BJ (cell line): Measurements from ENCODE around the gene APOL4. TPM values are rescaled to one million over a fixed set of nuclear protein-coding genes. Genes with fewer than 3 reads are reported as not detected.

Experiments used
- CTCF ChIA-PET: fragments of 350-600 bp; formaldehyde crosslinking; extraction: SDS; loops from one replicate; lab custom pipeline; 2021; ENCODE audit warnings: antibody characterized with exemption, inconsistent platforms; lab: Yijun Ruan, JAX
- POLR2A ChIA-PET: fragments of 300-600 bp; sonication (Branson Sonifier 250); formaldehyde crosslinking; extraction: SDS; loops from one replicate; lab custom pipeline; 2021; ENCODE audit warnings: antibody characterized with exemption; lab: Charles Lee
- DNase-seq: peaks from one replicate; pipeline ENCODE4 v3.0.0-alpha.2; 2011; ENCODE audit warnings: low read depth
- H3K27me3 ChIP-seq: 2 replicates; pipeline ENCODE4 v1.6.0; 2011; ENCODE audit warnings: low read length; ENCODE audit not compliant: control insufficient read depth, insufficient read depth
- H3K36me3 ChIP-seq: 2 replicates; pipeline ENCODE4 v1.5.1; 2011; ENCODE audit warnings: low read length; ENCODE audit not compliant: control insufficient read depth, insufficient read depth
- H3K4me3 ChIP-seq: 2 replicates; pipeline ENCODE4 v1.5.1; 2011; ENCODE audit warnings: low read depth, mild to moderate bottlenecking, control low read depth, low read length
- CTCF ChIP-seq: IDR thresholded peaks from 2 replicates; pipeline ENCODE4 v1.5.1; 2011; ENCODE audit warnings: low read depth, mild to moderate bottlenecking, control low read depth, inconsistent platforms, low read length, moderate library complexity; ENCODE audit not compliant: insufficient read depth
- polyA plus RNA-seq: library from polyadenylated mRNA; depleted of rRNA; stranded (reverse); fragments of >200 nt; gene quantifications from 2 replicates; pipeline ENCODE4 v1.2.3, GENCODE V29; 2011

APOL4 gene
- polyA plus RNA-seq, 1 experiment = 0.16 TPM

- H3K36me3 ChIP-seq = no peaks in the 10 kb centered on the region
- no peak for DNase-seq
- H3K4me3 ChIP-seq = no peak overlapping the region
- POLR2A ChIA-PET = no interaction called here
- H3K27me3 ChIP-seq = no peaks in the 10 kb centered on the region; the same call in none of the 2 replicates
- CTCF ChIA-PET = interaction anchor here (0.6 to 1.1 kb wide), 4 partner anchors 30 to 688 kb away, joined by 3 to 4 read pairs (median 3); no protein-coding TSS in a partner anchor
- no peak for TF ChIP-seq CTCF
Observed at GRCh38 chr22:36198536-36198935, 3.1 kb downstream of the APOL4 start.

GRCh38 chr22:36197514-36198146, 4.0 kb downstream of the APOL4 start:
- ChIA-PET POLR2A (no interaction called here), CTCF (interaction anchor here (0.6 to 4.8 kb wide), 8 partner anchors 14 to 289 kb away, joined by 3 to 50 read pairs (median 4); partner anchors contain the start of genes APOL1 and APOL2)

GRCh38 chr22:36197065-36197440, 4.6 kb downstream of the APOL4 start:
- CTCF ChIA-PET = interaction anchor here (0.7 to 4.8 kb wide), 7 partner anchors 14 to 290 kb away, joined by 3 to 50 read pairs (median 4); partner anchors contain the start of genes APOL1 and APOL2
- no peaks in the 10 kb centered on the region for H3K36me3 ChIP-seq
- H3K4me3 ChIP-seq = no peak overlapping the region
- no peak for DNase-seq
- POLR2A ChIA-PET = no interaction called here
- no peak for TF ChIP-seq CTCF
- H3K27me3 ChIP-seq = no peaks in the 10 kb centered on the region; the same call in none of the 2 replicates

More at GRCh38 chr22:36197514-36198146, 4.0 kb downstream of the APOL4 start:
- DNase-seq = no peak
- Histone ChIP-seq H3K4me3 (no peak overlapping the region), H3K27me3 (no peaks in the 10 kb centered on the region; the same call in none of the 2 replicates), H3K36me3 (no peaks in the 10 kb centered on the region)
- no peak for TF ChIP-seq CTCF

- DNase-seq = no peak
- Histone ChIP-seq H3K36me3 (no peaks in the 10 kb centered on the region), H3K27me3 (no peaks in the 10 kb centered on the region; the same call in 1 of the 2 replicates), H3K4me3 (no peak overlapping the region)
- ChIA-PET POLR2A (no interaction called here), CTCF (interaction anchor here (0.7 to 4.8 kb wide), 13 partner anchors 11 to 293 kb away, joined by 3 to 50 read pairs (median 5); partner anchors contain the start of gene APOL2)
- no peak for TF ChIP-seq CTCF
Observed at GRCh38 chr22:36196254-36197064, 5.2 kb downstream of the APOL4 start.

GRCh38 chr22:36194971-36195370, 6.6 kb downstream of the APOL4 start:
- peak; percentile 83 for TF ChIP-seq CTCF
- Histone ChIP-seq H3K27me3 (no peaks in the 10 kb centered on the region; the same call in 1 of the 2 replicates), H3K36me3 (no peaks in the 10 kb centered on the region), H3K4me3 (no peak overlapping the region)
- CTCF ChIA-PET = interaction anchor here (0.7 to 4.8 kb wide), 20 partner anchors 9 to 295 kb away, joined by 3 to 50 read pairs (median 5); partner anchors contain the start of gene APOL2
- DNase-seq = no peak
- POLR2A ChIA-PET = no interaction called here
